ENCODE measurements around the gene TAF4. TPM values are rescaled to one million over a fixed set of nuclear protein-coding genes. Genes with fewer than 3 reads are reported as not detected.
A peak's percentile ranks its signal among the peaks of the same experiment; 100 is the strongest.

The TAF4 gene
- total and polyA plus RNA-seq, 2 of the 13 experiments (the other 11 are each of a cell fraction or from before 2014, with no cell fraction given), result 5.9 to 12.0 TPM

- TF ChIP-seq ARID3A (IDR thresholded peaks at IDR 0.05; ENCODE audit: low read depth, low read length), result no peak
- peak; percentile 68 for TF ChIP-seq ZNF687 (CRISPR knock-in tag; IDR thresholded peaks at IDR 0.05)
- 0 out of 2 replicates have a peak, but pooled peaks have one; percentile 16 for TF ChIP-seq ZNF318 (CRISPR knock-in tag; IDR thresholded peaks at IDR 0.05)
- TF ChIP-seq, protein P1, sequence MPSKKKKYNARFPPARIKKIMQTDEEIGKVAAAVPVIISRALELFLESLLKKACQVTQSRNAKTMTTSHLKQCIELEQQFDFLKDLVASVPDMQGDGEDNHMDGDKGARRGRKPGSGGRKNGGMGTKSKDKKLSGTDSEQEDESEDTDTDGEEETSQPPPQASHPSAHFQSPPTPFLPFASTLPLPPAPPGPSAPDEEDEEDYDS (CRISPR knock-in tag; IDR thresholded peaks at IDR 0.05), result no peak
- peak; percentile 11; the same call in 1 of the 2 replicates for TF ChIP-seq MTERF4 (CRISPR knock-in tag; IDR thresholded peaks at IDR 0.05)
- TF ChIP-seq NFYC (CRISPR knock-in tag; IDR thresholded peaks at IDR 0.05), result no peak
- TF ChIP-seq ZNF883 (CRISPR knock-in tag; IDR thresholded peaks at IDR 0.05; ENCODE audit: not compliant biosample characterization), result peak; percentile 7
- TF ChIP-seq, protein P2, sequence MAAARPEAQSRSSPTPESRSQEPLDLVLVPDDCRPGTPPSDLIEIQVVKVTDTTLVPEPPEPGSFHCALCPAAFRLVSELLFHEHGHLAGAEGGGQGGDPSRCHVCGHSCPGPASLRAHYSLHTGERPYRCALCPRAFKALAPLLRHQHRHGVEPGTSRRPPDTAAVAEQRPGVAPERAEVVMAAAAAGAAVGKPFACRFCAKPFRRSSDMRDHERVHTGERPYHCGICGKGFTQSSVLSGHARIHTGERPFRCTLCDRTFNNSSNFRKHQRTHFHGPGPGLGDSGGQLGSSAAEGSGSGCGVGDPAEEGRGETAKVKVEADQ (CRISPR knock-in tag; IDR thresholded peaks at IDR 0.05; ENCODE audit: borderline replicate concordance), result peak; percentile 1; the same call in 1 of the 2 replicates
- TF ChIP-seq, protein P3, sequence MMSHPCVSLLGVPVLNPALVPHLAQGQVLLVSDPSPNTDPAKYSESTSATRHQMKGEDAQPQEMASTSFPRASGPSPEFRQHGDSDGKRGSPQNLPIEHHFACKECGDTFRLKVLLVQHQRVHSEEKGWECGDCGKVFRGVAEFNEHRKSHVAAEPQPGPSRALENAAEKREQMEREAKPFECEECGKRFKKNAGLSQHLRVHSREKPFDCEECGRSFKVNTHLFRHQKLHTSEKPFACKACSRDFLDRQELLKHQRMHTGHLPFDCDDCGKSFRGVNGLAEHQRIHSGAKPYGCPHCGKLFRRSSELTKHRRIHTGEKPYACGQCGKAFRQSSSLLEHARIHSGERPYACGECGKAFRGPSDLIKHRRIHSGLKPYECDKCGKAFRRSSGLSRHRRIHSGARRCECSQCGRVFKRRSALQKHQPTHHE (CRISPR knock-in tag; IDR thresholded peaks at IDR 0.05; ENCODE audit: borderline replicate concordance), result no peak
Measured at GRCh38 chr20:62031462-62032092, 34.1 kb downstream of the TAF4 start (continued).

Data from HepG2 (cell line).